ENCODE data around the gene MRPS12.
"Not testable (repeated sequence)": the region's sequence is repeated elsewhere in the genome, so short reads cannot be mapped to it uniquely, and the experiment has no call there.

Gene MRPS12

DNA sequence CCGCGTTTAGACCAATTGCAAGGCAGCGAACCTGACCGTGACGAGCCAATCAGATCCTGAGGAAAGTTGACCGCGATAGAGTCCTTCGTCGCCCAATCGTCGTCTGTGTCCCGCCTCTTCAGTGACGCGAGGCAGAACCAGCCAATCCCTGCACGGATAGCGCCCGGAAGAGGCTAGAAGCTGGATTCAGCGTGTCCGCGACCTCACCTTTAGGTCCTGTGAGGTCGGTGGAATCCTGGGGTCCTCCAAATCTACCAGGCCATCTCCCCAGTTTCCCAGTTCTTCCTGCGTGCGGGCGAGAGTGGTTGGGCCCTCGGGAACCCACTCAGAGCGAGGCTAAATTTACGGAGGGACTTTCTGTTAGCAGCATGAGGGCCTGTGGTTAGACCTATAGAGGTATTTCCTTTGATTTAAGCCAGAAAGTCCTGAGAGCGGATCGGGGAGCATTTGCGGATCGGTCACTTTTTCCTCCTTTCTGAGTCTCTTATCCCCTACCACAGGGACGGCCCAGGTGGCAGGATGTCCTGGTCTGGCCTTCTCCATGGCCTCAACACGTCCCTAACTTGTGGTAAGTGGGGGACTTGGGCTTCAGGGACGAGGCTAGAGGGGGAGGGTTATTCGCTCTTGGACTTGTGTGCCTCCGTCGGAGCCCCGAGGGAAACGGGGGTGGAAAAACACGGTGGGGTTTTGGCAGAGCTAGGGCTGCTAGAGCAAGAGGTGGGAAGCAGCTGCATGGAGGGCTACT is at the start of gene MRPS12:
Gene MRPS12 (plus strand): TSS at position 169 of the 745 bp plus-strand sequence. CDS start 351 bp downstream, at position 520.
- H3K9ac ChIP-seq (ENCODE audit: low read length) = peak within 1 kb of the TSS; percentile 95
- peak; percentile 99 for DNase-seq
- H3K9me3 ChIP-seq (replicated peaks; ENCODE audit: insufficient read depth, low read length) = no peaks in the 10 kb centered on the region
- no peaks in the 10 kb centered on the region; the same call in 1 of the 2 replicates for H3K36me3 ChIP-seq (replicated peaks; ENCODE audit: insufficient read depth, low read length)
- no peaks in the 10 kb centered on the region for H3K27me3 ChIP-seq (replicated peaks; ENCODE audit: insufficient read depth, low read length)
- H2AFZ ChIP-seq (ENCODE audit: low read length) = peak within 1 kb of the TSS; percentile 91
- H3K4me3 ChIP-seq (ENCODE audit: low read length) = peak within 1 kb of the TSS; percentile 98
- peak within 1 kb of the TSS; percentile 89 for H3K4me2 ChIP-seq (ENCODE audit: low read depth, low read length)
- peaks cover 32% of the 10 kb centered on the region for H3K79me2 ChIP-seq (ENCODE audit: low read length)
- H3K9me2 ChIP-seq (replicated peaks; ENCODE audit: insufficient read depth, low read length) = no peaks in the 10 kb centered on the region
- no peaks in the 10 kb centered on the region for H3F3A ChIP-seq (ENCODE audit: insufficient read depth, low read length)
- H4K20me1 ChIP-seq (ENCODE audit: insufficient read depth, low read length) = no peaks in the 10 kb centered on the region
- TF ChIP-seq, protein P1, sequence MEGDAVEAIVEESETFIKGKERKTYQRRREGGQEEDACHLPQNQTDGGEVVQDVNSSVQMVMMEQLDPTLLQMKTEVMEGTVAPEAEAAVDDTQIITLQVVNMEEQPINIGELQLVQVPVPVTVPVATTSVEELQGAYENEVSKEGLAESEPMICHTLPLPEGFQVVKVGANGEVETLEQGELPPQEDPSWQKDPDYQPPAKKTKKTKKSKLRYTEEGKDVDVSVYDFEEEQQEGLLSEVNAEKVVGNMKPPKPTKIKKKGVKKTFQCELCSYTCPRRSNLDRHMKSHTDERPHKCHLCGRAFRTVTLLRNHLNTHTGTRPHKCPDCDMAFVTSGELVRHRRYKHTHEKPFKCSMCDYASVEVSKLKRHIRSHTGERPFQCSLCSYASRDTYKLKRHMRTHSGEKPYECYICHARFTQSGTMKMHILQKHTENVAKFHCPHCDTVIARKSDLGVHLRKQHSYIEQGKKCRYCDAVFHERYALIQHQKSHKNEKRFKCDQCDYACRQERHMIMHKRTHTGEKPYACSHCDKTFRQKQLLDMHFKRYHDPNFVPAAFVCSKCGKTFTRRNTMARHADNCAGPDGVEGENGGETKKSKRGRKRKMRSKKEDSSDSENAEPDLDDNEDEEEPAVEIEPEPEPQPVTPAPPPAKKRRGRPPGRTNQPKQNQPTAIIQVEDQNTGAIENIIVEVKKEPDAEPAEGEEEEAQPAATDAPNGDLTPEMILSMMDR (IDR thresholded peaks at IDR 0.05; ENCODE audit: low read length) = no peak
- TF ChIP-seq EZH2phosphoT487 (IDR thresholded peaks at IDR 0.05; ENCODE audit: low read length) (no peak), EZH2 (optimal IDR thresholded peaks at IDR 0.05; ENCODE audit: low read depth, low read length) (no peak)
- peaks cover 8% of the 10 kb centered on the region; the same call in 1 of the 2 replicates for H3K4me1 ChIP-seq (ENCODE audit: low read length)
- H3K27ac ChIP-seq (ENCODE audit: low read length) = peak within 1 kb of the TSS; percentile 76

- H3K4me3 ChIP-seq (ENCODE audit: low read length) = no peak overlapping the region
- H3F3A ChIP-seq (ENCODE audit: insufficient read depth, low read length) = peaks cover 10% of the 10 kb centered on the region
- no peak overlapping the region for H3K9ac ChIP-seq (ENCODE audit: low read length)
- no peaks in the 10 kb centered on the region; the same call in 1 of the 2 replicates for H3K79me2 ChIP-seq (ENCODE audit: low read length)
- H3K4me2 ChIP-seq (ENCODE audit: low read depth, low read length) = no peak overlapping the region
- H3K36me3 ChIP-seq (replicated peaks; ENCODE audit: insufficient read depth, low read length) = no peaks in the 10 kb centered on the region
- H3K9me3 ChIP-seq (replicated peaks; ENCODE audit: insufficient read depth, low read length) = no peaks in the 10 kb centered on the region
- no peak overlapping the region for H3K27ac ChIP-seq (ENCODE audit: low read length)
- peaks cover 12% of the 10 kb centered on the region for H3K4me1 ChIP-seq (ENCODE audit: low read length)
- H3K9me2 ChIP-seq (replicated peaks; ENCODE audit: insufficient read depth, low read length) = no peaks in the 10 kb centered on the region
- no peak overlapping the region for H2AFZ ChIP-seq (ENCODE audit: low read length)
- DNase-seq = no peak
- H4K20me1 ChIP-seq (ENCODE audit: insufficient read depth, low read length) = no peaks in the 10 kb centered on the region
- no peaks in the 10 kb centered on the region for H3K27me3 ChIP-seq (replicated peaks; ENCODE audit: insufficient read depth, low read length)
- TF ChIP-seq EZH2phosphoT487 (IDR thresholded peaks at IDR 0.05; ENCODE audit: low read length) (no peak), EZH2 (optimal IDR thresholded peaks at IDR 0.05; ENCODE audit: low read depth, low read length) (no peak)
- TF ChIP-seq, protein P1 (IDR thresholded peaks at IDR 0.05; ENCODE audit: low read length) = no peak
Measured at GRCh38 chr19:38883286-38883685, 47.5 kb upstream of the MRPS12 start.

DNA sequence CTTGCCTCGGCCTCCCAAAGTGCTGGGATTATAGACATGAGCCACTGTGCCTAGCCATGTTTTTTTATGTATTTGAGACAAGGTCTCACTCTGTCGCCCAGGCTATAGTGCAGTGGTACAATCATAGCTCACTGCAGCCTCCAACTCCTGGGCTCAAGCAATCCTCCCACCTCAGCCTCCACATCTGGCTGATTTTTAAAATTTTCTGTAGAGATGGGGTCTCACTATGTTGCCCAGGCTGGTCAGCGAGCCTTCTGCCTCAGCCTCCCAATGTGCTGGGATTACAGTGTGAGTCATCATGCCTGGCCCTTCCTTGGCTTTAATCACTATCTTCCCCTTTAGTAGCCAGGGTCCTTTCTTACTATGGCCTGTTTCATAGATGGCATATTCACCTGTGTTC is 46.1 kb upstream of the MRPS12 start:
- H3K9ac ChIP-seq (ENCODE audit: low read length); H4K20me1 ChIP-seq (ENCODE audit: insufficient read depth, low read length); H3K4me1 ChIP-seq (ENCODE audit: low read length); H3K4me3 ChIP-seq (ENCODE audit: low read length); H3K4me2 ChIP-seq (ENCODE audit: low read depth, low read length); H3K27ac ChIP-seq (ENCODE audit: low read length); DNase-seq; H3K27me3 ChIP-seq (replicated peaks; ENCODE audit: insufficient read depth, low read length); H3K9me3 ChIP-seq (replicated peaks; ENCODE audit: insufficient read depth, low read length); H3F3A ChIP-seq (ENCODE audit: insufficient read depth, low read length); H2AFZ ChIP-seq (ENCODE audit: low read length); H3K36me3 ChIP-seq (replicated peaks; ENCODE audit: insufficient read depth, low read length); H3K79me2 ChIP-seq (ENCODE audit: low read length); H3K9me2 ChIP-seq (replicated peaks; ENCODE audit: insufficient read depth, low read length): not testable (repeated sequence)

- no peak overlapping the region for H3K9ac ChIP-seq (ENCODE audit: low read length)
Measured at GRCh38 chr19:38888876-38889275, 41.9 kb upstream of the MRPS12 start.

More at GRCh38 chr19:38888876-38889275, 41.9 kb upstream of the MRPS12 start:
- Histone ChIP-seq H3K27ac (ENCODE audit: low read length) (no peak overlapping the region), H3K9me2 (replicated peaks; ENCODE audit: insufficient read depth, low read length) (no peaks in the 10 kb centered on the region), H3K36me3 (replicated peaks; ENCODE audit: insufficient read depth, low read length) (no peaks in the 10 kb centered on the region), H3K4me2 (ENCODE audit: low read depth, low read length) (no peak overlapping the region), H2AFZ (ENCODE audit: low read length) (no peak overlapping the region), H3K79me2 (ENCODE audit: low read length) (no peaks in the 10 kb centered on the region), H3K4me3 (ENCODE audit: low read length) (no peak overlapping the region), H3K4me1 (ENCODE audit: low read length) (no peaks in the 10 kb centered on the region), H3K27me3 (replicated peaks; ENCODE audit: insufficient read depth, low read length) (no peaks in the 10 kb centered on the region), H4K20me1 (ENCODE audit: insufficient read depth, low read length) (no peaks in the 10 kb centered on the region), H3K9me3 (replicated peaks; ENCODE audit: insufficient read depth, low read length) (no peaks in the 10 kb centered on the region), H3F3A (ENCODE audit: insufficient read depth, low read length) (no peaks in the 10 kb centered on the region)
- DNase-seq = no peak
- TF ChIP-seq EZH2 (optimal IDR thresholded peaks at IDR 0.05; ENCODE audit: low read depth, low read length) (no peak), EZH2phosphoT487 (IDR thresholded peaks at IDR 0.05; ENCODE audit: low read length) (no peak)
- TF ChIP-seq, protein P1 (IDR thresholded peaks at IDR 0.05; ENCODE audit: low read length) = no peak

Data from MM.1S (cell line).